GM23248 (cell line): Measurements from ENCODE around the gene SLC6A1.

Experiments used
- EZH2 ChIP-seq: fragments of 200-600 bp; sonication (generic); IDR thresholded peaks from 2 replicates; pipeline ENCODE4 v1.6.1; 2018; ENCODE audit warnings: antibody characterized with exemption, mild to moderate bottlenecking; ENCODE audit not compliant: insufficient read depth, poor library complexity, severe bottlenecking
- EZH2phosphoT487 ChIP-seq: fragments of 200-600 bp; sonication (generic); IDR thresholded peaks from 2 replicates; pipeline ENCODE4 v1.6.1; 2018; ENCODE audit warnings: antibody characterized with exemption, moderate library complexity, mild to moderate bottlenecking, low read depth; ENCODE audit not compliant: insufficient read depth

GRCh38 chr3:11035757-11036505, 43.4 kb downstream of the SLC6A1 start:
- TF ChIP-seq EZH2: no peak
- no peak for TF ChIP-seq EZH2phosphoT487
